Measurements from ENCODE around the gene CCDC34. TPM values are rescaled to one million over a fixed set of nuclear protein-coding genes. Genes with fewer than 3 reads are reported as not detected.

The CCDC34 gene
- total RNA-seq, 4 donors from 2014 or later = 0.24 to 1.3 (median 0.64) TPM

DNA sequence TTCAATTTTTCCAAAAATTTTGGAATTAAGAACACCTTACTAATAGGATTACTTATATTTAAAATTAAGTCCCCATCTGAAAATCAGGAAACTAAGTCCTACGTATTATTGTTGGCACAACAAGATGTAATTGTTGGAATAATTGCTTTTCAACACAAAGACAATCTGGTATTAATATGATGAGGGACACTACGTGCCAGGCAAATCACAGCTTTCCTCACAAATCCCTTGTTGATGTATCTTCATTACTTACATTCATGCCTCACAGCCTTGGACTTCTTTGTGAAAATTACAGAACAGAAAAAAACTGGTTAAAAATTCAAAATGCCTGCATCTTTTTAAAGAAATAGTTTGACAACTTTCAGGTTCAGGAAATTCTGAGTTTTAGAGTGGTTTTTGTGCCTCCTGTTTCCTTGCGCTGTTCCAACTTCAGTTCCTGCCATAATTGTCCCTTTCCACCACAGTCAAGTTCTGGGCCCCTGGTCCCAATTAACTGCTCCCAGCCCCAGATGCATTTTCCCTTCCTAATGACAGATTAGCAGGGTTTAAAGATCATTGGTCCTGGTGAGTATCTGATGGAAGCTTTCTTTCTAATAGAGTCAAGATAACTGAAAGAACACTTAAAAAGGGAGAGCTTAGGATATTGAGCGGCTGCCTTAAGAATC lies 23.3 kb upstream of the CCDC34 start:
- Histone ChIP-seq H3K4me3 (no peak overlapping the region), H3K27ac (no peak overlapping the region), H3K4me1 (no peaks in the 10 kb centered on the region), H3K27me3 (no peaks in the 10 kb centered on the region), H3K9me3 (no peaks in the 10 kb centered on the region), H3K36me3 (peaks cover 0 to 8% of the 10 kb centered on the region in 2 donors)
- in situ Hi-C loops (cut with MboI; ENCODE audit: low sequenced_read_pairs in 4 of 4) (no loop called here), intact Hi-C loops (cut with DNase I; ENCODE audit: low total_unique reads) (no loop called here)
- DNase-seq (no peak), ATAC-seq (no peak)
- TF ChIP-seq, protein P1, sequence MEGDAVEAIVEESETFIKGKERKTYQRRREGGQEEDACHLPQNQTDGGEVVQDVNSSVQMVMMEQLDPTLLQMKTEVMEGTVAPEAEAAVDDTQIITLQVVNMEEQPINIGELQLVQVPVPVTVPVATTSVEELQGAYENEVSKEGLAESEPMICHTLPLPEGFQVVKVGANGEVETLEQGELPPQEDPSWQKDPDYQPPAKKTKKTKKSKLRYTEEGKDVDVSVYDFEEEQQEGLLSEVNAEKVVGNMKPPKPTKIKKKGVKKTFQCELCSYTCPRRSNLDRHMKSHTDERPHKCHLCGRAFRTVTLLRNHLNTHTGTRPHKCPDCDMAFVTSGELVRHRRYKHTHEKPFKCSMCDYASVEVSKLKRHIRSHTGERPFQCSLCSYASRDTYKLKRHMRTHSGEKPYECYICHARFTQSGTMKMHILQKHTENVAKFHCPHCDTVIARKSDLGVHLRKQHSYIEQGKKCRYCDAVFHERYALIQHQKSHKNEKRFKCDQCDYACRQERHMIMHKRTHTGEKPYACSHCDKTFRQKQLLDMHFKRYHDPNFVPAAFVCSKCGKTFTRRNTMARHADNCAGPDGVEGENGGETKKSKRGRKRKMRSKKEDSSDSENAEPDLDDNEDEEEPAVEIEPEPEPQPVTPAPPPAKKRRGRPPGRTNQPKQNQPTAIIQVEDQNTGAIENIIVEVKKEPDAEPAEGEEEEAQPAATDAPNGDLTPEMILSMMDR (IDR thresholded peaks at IDR 0.05 in 4 of 5, conservative IDR thresholded peaks at IDR 0.05 in 1 of 5) = no peak
- no peak for TF ChIP-seq POLR2A (IDR thresholded peaks at IDR 0.05)

DNA sequence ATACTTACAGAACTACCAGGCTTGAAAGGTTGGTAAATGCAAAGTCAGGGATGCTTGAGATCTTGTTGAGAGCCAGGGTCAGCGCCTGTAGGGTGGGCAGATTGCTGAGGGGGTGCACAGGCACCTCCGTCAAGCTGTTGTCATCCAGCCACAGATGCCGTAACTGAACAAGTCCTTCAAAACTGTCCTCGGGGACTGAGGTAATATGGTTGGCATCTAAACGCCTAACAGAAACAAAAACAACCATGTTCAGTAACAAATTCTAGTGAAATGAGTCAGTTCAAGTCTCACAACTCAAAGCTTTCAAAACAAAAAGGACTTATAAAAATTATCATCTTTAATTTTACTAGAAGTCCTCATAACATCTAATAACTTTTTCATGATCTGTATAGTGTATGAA lies 22.2 kb upstream of the CCDC34 start:
- Histone ChIP-seq H3K27ac (no peak overlapping the region), H3K4me1 (no peaks in the 10 kb centered on the region), H3K4me3 (no peak overlapping the region), H3K9me3 (no peaks in the 10 kb centered on the region), H3K36me3 (peaks cover 0 to 8% of the 10 kb centered on the region in 2 donors), H3K27me3 (no peaks in the 10 kb centered on the region)
- no peak for ATAC-seq
- in situ Hi-C loops (cut with MboI; ENCODE audit: low sequenced_read_pairs in 4 of 4) = no loop called here
- no peak for DNase-seq
- intact Hi-C loops (cut with DNase I; ENCODE audit: low total_unique reads) = no loop called here
- TF ChIP-seq POLR2A (IDR thresholded peaks at IDR 0.05) = no peak
- TF ChIP-seq, protein P1 (IDR thresholded peaks at IDR 0.05 in 4 of 5, conservative IDR thresholded peaks at IDR 0.05 in 1 of 5) = no peak

DNA sequence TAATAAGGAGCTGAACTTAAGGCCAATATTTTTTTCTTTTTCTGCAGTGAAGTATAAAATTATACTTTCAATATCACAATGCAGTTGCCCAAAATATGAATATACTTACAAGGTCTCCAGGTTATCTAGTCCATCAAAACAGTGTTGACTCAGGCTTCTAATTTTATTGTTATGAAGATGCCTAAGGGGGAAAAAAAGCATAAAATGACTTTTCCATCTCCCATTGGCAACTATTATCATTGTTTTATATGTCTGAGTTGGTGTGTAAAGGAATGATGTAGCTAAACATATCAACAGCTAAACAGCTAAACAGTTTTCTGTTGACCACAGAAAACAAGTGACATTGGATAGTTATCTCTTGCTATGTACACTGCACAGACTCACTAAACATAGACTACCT lies 21.2 kb upstream of the CCDC34 start:
- Histone ChIP-seq H3K27ac (no peak overlapping the region), H3K27me3 (no peaks in the 10 kb centered on the region), H3K36me3 (peaks cover 0 to 8% of the 10 kb centered on the region in 2 donors), H3K9me3 (no peaks in the 10 kb centered on the region), H3K4me3 (no peak overlapping the region), H3K4me1 (no peaks in the 10 kb centered on the region)
- DNase-seq = no peak
- no peak for ATAC-seq
- in situ Hi-C loops (cut with MboI; ENCODE audit: low sequenced_read_pairs in 4 of 4) (no loop called here), intact Hi-C loops (cut with DNase I; ENCODE audit: low total_unique reads) (no loop called here)
- TF ChIP-seq POLR2A (IDR thresholded peaks at IDR 0.05) = no peak
- TF ChIP-seq, protein P1 (IDR thresholded peaks at IDR 0.05 in 4 of 5, conservative IDR thresholded peaks at IDR 0.05 in 1 of 5) = no peak

DNA sequence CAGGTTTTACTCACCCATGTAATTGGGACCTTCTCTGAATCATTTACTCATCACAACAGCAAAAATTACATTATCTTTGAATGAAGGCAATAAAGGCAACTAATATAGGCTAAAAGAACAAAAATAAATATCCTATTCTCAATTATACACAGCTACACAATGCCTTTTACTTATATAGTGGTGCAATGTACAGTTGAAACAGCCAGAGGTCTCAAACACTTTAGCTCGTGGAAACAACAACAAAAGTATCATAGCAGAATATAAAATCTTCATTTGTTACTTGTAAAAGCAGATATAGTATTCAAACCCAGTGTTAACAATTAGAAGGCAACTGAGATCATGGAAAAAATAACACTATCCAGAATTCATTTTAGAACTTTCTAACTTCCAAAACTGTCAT lies 20.6 kb upstream of the CCDC34 start:
- H3K4me1 ChIP-seq = no peaks in the 10 kb centered on the region
- intact Hi-C loops (cut with DNase I; ENCODE audit: low total_unique reads) (no loop called here), in situ Hi-C loops (cut with MboI; ENCODE audit: low sequenced_read_pairs in 4 of 4) (no loop called here)
- ATAC-seq (no peak), DNase-seq (no peak)
- no peaks in the 10 kb centered on the region for H3K27me3 ChIP-seq
- no peak overlapping the region for H3K4me3 ChIP-seq
- H3K9me3 ChIP-seq = no peaks in the 10 kb centered on the region
- no peak overlapping the region for H3K27ac ChIP-seq
- TF ChIP-seq, protein P1 (IDR thresholded peaks at IDR 0.05 in 4 of 5, conservative IDR thresholded peaks at IDR 0.05 in 1 of 5) = no peak
- no peak for TF ChIP-seq POLR2A (IDR thresholded peaks at IDR 0.05)
- H3K36me3 ChIP-seq = peaks cover 0 to 8% of the 10 kb centered on the region in 2 donors

- in situ Hi-C loops (cut with MboI; ENCODE audit: low sequenced_read_pairs in 4 of 4) (no loop called here), intact Hi-C loops (cut with DNase I; ENCODE audit: low total_unique reads) (no loop called here)
- H3K4me1 ChIP-seq = no peaks in the 10 kb centered on the region
- peaks cover 0 to 8% of the 10 kb centered on the region in 2 donors for H3K36me3 ChIP-seq
- H3K4me3 ChIP-seq = no peak overlapping the region
- TF ChIP-seq POLR2A (IDR thresholded peaks at IDR 0.05) = no peak
- TF ChIP-seq, protein P1 (IDR thresholded peaks at IDR 0.05 in 4 of 5, conservative IDR thresholded peaks at IDR 0.05 in 1 of 5) = no peak
- H3K27ac ChIP-seq = no peak overlapping the region
- H3K27me3 ChIP-seq = no peaks in the 10 kb centered on the region
- ATAC-seq = no peak
- no peaks in the 10 kb centered on the region for H3K9me3 ChIP-seq
- no peak for DNase-seq
Observed at GRCh38 chr11:27381238-27381666, 18.2 kb upstream of the CCDC34 start.
